Measurements from ENCODE around the gene PLA2G6. TPM values are rescaled to one million over a fixed set of nuclear protein-coding genes. Genes with fewer than 3 reads are reported as not detected.
"Not testable (repeated sequence)": the region's sequence is repeated elsewhere in the genome, so short reads cannot be mapped to it uniquely, and the experiment has no call there.

The PLA2G6 gene
- total RNA-seq, 1 donor from 2014 or later: 54.1 TPM

DNA sequence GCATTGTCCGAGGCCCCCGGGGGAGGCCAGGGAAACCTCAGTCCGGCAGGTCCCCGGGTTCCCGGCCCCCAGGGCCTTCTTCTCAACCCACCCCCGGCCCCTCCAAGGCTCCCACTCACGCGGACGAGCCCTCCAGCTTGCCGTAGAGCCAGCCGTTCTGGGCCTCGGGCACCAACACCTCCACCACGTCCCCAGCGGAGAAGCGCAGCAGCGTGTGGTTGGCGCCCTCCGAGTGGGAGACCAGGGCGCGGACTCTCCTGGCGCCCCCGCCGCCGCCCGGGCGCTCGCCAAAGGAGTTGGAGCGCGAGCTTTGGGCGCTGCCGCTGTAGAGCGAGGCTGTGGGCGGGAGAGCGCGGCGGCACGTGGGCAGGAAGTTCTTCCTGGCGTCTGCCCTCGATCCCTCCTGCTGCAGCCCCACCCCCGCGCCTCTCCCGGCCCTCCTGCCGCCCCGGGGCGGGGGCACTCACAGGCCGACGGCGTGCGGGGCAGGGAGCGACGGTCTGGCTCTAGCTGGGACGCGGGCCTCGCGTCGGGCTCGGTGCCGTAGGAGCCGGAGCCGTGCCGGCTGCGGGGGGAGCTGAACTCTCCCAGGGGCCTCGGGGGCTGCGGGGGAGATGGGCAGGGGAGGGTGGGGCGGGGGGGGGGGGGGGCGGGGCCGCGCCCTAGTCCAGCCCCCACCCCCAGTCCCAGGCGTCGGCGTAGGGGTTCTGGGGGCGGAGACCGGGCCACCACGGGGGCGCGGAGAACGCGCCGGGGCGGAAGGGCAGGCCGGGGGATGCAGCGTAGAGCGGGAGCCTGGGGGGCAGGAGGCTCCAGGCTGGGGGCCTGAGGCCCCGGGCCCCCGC is 92.8 kb downstream of the PLA2G6 start:
- DNase-seq (ENCODE audit: low spot score): no peak

DNA sequence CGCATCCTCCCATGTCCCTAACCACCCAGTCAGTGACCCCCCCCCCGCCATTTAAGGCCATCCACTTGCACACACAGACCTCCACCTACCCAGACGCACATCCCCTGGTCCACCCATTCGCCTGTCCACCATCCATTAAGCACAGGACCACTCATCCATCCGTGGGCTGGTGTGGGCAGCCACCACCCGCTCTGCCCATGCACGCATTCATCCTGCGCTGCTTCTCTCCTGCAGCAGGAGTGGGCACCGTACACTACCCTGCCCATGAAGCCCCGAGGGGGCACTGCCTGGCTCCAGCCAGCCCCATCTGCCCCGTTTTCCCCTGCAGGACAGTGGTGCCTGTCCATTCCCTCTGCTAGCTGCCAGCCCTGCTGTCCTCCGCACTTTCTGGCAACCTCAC is 93.8 kb downstream of the PLA2G6 start:
- DNase-seq (ENCODE audit: low spot score): no peak

DNA sequence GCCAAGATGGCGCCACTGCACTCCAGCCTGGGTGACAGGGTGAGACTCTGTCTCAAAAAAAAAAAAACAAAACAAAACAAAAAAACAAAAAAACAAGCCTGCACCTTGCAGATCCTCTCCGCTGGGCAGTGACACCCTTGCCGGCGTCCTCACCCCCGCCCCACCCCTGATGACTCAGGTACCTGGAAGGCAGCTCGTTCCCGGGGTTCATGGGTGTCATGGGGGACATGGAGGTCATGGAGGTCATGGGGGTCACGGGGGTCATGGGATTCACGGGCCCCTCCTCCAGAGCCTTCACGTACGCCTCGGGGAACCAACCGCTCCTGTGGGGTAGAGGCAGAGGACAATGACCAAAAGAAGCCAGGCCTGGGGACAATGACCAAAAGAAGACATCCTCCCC is 94.7 kb downstream of the PLA2G6 start:
- DNase-seq (ENCODE audit: low spot score): no peak

DNA sequence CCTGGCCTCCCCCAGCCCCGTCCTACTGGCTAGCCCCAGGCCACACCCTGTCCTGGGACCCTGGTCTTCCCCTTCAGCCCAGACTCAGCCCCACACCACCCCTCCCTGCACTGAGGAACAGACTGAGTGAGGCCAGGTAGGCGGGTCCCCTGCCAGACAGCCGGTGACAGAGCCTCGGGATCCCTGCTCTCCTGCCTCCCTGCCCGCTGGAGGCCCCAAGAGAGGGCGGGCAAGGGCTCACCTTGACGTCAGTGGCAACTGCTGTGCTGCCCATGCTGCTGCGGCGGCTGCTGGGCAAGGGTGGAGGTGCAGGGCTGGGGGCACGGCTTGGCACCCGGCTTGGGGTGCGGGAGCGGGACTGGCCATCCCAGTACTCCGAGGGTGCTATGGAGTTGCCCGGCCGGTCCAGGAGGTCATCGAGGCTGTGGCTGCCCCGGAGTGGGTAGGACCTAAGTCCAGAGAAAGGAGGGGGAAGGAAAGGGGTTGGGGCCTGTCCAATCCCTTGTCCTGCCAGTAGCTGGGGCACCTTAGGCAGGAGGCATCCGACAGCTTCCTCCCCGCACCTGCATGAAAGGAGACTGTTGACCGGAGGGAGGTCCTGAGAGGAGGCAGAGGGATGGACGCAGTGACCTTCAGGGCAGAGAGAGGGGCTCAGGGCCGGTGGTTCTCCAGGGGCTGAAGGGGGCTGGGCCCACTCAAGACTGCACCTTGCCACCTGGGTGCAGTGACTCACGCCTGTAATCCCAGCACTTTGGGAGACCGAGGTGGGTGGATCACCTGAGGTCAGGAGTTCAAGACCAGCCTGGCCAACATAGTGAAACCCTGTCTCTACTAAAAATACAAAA is 95.4 kb downstream of the PLA2G6 start:
- DNase-seq (ENCODE audit: low spot score): no peak

DNA sequence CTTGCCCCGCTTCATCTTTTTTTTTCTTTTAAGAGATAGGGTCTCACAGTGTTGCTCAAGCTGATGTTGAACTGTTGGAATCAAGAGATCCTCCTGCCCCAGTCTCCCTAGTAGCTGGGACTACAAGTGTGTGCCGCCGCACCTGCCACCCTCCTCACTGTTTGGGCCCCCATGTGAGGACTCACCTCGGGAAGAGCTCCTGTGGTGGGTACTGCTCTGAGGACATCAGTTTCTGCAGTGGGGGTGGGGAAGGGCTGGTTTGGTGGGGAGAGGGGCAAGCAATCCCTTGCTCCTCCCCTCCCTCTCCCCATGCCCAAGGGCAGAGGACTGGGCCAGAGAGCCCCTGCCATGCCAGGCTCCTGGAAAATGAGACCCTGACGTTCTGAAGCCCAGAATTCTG is 96.1 kb downstream of the PLA2G6 start:
- DNase-seq (ENCODE audit: low spot score): no peak

DNA sequence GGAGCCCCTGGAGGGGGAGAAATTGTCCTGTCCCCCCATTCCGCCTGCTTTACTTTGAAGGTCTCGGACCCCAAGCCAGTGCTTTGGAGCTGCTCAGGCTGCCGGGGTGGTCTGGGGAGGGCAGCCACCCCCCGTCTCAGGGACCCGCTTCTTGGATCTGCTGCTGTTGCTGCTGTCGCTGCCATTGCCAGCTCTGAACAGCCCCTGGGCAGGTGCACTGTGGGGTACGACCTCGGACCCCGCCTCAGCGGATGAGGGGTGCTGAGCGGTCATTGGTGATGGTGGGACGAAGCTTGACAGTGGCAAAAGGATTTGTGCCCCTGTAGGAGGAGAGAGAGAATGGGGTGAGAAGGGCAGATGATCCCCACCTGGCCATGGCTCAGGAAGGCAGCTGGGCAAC is 96.6 kb downstream of the PLA2G6 start:
- no peak for DNase-seq (ENCODE audit: low spot score)

DNA sequence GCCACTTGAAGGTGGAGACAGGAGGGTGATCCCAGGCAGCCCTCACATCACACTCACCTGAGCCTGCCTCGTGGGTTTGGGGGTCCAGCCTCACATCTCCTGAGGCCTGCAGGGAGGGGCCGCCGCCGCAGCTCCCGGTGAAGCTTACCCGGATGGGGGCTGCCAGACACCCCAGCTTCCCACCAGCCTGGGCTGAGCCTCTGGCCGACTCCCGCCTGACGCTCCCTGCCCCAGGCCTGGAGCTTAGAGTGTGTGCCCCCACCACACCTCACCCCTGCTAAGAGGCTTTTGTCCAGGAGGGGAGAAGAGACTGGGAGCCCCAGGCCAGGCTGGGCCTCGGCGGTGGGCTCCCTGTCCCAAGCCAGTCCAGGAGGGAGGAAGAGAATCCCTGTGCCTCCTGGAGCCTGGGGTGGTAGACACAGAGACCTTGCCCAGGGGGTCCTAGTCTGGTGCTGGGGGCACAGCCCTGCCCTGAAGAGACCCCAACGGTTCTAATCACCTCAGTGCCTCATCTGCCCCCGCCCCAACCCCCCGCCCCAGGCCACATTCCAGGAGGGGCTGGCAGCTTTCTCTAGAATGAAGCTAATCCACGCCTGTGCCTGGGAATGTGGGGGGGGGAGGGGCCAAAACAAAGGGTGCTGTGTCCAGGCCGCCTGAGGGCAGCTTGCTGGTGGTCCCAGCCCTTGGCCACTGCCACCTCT is 97.5 kb downstream of the PLA2G6 start, which contains the start of gene SLC16A8:
Gene SLC16A8, minus strand, starts transcription at position 254 of the 701 bp plus-strand sequence. CDS start 1,311 bp downstream, outside the sequence.
- DNase-seq (ENCODE audit: low spot score): no peak

DNA sequence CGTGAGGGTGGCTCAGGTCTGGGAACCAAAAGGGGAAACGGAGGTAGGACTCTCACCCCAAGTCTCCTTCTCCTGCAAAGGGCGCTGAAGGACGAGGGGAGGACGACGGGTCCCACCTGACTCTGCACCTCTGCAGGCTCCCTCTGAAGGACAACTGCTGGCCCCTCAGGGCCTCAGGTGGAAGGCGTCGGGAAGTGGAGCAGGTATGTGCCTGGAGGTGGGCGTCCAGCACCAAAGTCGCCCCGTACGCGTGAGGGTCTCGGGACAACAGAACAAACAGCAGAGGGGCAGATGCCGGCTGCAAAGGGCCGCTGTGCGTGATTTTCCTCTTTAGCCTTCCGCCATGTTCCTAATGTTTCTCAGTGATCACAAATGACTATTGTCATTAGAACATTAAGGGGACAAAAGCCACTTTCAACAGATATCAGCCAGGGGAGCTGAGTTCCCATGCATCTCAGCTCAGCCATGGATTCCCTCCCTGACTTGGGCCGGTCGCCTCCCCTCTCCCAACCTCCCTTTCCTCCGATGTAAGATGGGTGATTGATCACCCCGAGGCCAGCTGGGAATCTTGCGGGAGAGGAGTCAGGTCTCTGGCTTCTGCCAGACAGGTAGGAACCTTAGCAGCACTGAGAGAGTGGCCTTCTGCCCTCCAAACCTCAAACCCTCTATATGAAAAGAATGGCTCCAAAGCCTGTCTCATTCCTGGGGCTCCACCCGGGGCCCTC is 98.5 kb downstream of the PLA2G6 start:
- DNase-seq (ENCODE audit: low spot score): no peak

DNA sequence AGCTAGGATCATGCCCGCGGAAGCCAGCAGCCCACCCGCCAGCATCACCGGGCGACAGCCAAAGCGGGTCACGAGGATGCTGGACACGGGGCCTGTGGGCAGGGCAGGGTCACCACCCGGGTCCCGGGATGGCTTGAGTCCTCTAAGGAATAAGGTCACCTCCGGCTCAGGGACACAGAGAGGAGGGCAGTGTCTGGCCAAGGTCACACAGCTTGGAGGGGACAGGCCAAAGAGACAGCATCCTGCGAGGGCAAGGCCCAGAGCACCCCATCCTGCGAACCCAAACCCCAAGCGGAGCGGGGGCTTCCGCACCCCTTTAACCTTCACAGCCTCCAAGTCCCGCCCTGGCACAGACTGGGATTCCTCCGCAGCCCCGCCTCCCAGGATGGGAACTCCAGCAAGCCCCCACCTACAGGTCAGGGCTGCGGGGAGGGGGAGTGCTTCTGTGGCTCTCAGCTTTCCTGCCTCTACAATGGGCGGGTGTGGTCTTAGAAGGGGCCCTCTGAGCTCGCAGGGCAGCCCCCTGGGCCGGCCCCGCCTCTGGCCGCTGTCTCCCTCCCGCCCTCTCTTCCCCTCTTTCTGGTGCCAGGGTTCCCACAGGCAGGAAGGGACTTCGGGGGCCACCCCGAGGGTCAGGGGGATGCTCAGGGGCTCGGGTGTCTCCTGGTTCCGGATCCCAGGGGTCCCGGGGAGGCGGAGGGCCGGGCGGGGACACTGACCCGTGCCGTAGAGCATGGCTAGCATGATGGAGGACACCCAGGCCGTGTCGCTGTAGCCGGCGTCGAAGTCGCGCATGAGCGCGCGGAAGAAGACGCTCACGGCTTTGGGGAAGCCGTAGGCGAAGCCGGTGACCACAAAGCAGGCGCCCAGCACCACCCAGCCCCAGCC is 99.4 kb downstream of the PLA2G6 start:
- no peak for DNase-seq (ENCODE audit: low spot score)

DNA sequence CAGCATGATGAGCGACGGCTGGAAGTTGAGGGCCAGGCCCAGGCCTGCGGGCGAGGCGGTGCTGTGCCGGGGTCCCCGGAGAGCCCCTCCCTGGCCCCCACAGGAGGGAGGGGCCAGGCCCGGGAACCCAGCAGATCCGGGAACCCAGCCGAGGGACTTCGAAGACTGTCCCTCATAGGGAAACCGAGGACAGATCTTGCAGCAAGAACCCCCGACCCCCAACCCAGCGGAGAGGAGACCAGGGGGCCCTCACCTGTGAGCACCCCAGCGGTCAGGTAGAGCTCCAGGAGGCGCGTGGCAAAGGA is 100.0 kb downstream of the PLA2G6 start:
- no peak for DNase-seq (ENCODE audit: low spot score)

DNA sequence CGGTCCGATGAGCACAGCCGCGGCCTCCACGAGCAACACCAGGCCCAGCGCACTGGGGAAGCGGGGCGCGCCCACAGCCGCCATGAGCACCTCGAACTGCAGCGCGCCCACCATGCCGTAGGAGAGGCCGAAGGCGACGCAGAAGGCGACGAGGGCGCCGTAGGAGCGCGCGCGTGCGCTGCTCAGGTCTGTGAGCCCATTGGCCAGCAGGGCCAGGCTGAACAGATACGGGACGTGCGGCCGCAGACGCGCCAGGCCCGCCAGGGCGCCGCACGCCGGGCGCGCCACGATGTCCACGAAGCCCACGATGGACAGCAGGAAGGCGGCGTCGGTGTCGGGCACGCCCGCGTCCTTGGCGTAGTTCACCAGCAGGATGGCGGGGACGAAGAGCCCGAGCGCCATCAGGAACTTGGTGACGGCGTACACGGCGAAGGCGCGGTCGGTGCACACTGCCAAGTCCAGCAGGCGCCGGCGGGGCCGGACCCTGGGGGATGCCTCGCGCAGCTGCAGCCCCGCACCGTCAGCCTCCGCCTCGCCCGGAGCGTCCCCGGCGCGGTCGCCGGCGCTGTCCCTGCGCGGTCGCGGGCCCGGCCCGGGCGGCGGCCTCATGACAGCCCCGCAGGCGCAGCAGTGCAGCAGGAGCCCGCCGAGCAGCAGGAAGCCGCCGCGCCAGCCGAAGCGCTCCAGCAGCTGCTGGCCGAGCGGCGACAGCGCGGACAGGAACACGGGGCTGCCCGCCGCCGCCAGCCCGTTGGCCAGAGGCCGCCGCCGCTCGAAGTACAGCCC is 100.6 kb downstream of the PLA2G6 start:
- no peak for DNase-seq (ENCODE audit: low spot score)

DNA sequence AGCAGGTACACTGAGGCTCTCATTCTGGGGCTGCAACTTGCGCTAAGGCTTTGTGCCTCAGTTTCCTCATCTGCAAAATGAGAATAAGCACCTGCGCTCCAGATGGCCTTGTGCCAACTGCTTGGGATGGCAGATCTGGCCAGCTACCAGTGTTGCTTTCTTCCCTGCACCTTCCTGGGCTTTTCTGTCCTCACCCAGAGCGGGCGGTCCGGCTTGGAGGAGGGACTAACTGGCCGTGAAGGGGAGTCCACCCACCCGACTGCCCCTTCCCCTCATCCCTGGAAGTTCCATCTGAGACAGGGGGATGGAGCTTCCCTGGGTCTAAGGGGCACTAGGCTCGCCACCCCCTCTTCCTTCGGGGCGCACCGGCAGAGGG is 101.2 kb downstream of the PLA2G6 start:
- no peak for DNase-seq (ENCODE audit: low spot score)

DNA sequence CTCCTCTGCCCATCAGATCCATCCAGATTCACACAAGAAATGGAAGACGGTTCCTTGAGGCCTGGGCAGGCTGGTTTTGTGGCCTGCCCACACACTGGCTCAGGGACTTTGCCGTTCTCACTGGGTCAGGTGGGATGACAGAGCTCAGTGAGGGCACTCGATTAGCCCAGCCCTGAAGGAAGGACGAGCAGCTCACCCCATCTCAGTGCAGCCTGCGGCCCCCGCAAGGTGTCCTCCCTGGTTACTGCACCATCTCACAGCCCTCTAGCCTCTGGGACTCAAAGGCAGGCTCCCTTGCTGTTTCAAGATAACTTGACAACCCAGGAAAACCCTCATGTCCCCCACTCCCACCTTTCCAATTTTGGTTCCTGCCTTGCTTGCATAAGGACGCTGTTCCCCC is 101.8 kb downstream of the PLA2G6 start:
- DNase-seq (ENCODE audit: low spot score): no peak

DNA sequence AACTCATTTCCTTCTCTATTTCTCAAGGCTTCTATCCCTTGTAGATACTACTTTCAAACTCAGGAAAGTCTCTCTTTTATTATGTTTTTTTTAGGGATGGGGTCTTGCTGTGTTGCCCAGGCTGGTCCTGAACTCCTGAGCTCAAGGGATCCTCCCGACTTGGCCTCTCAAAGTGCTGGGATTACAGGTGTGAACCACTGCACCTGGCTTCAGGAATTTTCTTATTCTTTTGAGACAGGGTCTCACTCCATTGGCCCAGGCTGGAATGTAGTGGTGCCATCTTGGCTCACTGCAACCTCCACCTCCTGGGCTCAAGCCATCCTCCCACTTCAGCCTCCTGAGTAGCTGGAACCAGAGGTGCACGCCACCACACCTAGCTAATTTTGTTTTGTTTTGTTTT is 102.4 kb downstream of the PLA2G6 start:
- not testable (repeated sequence) for DNase-seq (ENCODE audit: low spot score)

DNA sequence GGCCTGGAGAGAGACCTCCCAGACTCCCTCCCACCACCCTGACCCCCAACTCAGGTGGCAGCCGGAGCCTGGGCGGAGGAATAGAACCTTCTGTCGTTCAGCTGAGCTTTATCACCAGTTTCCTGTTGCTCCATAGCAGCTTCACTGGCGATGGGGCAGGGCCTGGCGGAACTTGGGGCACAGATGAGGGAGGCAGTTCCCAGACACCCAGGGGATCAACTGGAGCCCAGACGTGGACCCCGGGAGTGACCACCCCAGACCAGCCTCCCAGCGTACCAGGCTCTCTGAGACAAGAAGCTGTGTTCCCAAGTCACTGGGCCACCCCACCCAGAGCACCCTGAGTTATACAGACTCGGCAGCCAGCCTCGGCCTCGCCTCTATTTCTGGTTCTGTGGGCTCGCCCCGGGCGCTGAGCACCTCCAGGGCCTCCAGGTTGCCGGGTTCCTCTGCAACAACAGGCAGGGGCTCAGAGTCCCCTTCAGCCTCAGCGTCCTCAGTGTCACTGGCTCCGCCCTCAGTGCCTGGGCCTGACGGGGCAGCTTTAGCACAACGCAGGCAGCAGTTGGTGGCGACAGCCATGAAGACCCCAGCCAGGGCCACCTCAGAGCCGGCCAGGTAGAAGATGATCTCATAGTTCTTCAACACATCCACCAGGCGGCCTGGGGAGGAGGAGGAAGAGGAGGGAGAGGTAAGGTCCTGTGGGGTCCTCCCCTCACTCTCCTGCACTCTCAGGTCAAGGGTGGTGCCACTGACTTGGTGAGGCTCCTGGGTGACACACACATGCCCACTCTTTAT is 103.4 kb downstream of the PLA2G6 start:
- no peak for DNase-seq (ENCODE audit: low spot score)

DNA sequence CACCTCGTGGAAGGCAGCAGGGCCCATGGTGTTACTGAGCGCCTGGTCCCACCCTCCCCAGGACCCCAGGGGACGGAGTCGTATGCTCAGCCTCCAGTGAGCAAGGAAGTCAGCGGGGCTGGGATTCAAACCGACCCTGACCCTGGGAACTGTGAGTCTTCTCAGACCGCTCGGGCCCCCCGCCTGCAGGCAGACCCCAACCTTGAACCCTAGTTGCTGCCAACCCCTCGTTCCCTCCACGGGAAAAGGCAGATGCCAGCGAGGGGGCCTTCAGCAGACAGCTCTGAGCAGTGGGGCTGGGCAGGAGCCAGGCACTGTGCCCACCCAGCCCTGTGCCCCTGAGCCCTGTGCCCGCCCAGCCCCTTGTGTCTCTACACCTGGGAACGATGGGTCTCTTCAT is 104.0 kb downstream of the PLA2G6 start:
- DNase-seq (ENCODE audit: low spot score): no peak

DNA sequence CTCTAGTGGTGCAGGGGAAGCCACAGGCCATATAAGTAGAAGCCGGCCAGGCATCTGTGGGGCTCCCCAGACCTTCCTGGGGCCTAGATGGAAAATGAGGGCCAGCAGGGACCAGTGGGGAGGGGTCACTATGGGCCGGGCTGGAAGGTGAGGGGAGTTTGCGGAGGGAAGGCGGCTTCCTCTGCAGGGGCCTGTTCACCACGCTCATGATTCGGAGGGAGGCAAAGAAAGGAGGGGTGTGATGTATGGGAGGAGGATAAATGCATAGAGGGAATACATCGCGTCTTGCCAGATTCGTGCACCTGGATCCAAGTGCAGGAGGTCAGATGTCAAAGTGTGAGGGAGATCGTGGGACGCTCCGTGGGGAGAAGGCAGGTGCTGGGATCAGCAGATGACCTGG is 104.5 kb downstream of the PLA2G6 start:
- DNase-seq (ENCODE audit: low spot score): no peak

DNA sequence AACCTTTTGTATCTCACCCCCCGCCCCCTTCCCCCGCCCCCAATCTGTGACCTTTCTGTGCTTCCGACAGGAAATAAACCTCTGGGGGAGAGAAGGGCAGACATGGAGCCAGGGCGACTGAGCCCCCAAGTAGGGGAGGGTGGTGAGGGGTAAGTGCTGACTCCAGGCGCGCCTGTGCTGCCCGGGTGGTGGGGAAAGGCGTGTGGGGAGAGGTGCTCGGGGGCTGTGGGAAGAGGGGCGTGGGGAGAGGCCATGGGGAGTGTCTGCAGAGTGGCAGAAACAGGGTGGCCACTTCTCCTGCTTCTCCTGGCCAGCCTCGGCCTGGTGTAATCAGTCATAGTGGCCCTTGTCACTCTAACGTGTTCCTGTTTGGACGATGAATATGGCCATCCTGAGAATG is 105.7 kb downstream of the PLA2G6 start:
- DNase-seq (ENCODE audit: low spot score): no peak
